ENCODE data around the gene NTM.
A peak's percentile ranks its signal among the peaks of the same experiment; 100 is the strongest.

Gene NTM

GRCh38 chr11:132226522-132226921 is 856.1 kb downstream of the NTM start:
- DNase-seq (ENCODE audit: low read depth in 2 of 2): no peak
- H3K4me3 ChIP-seq (replicated peaks in 1 of 2; ENCODE audit: low read depth in 2 of 2, low read length in 2 of 2): no peak overlapping the region
- TF ChIP-seq, protein P1, sequence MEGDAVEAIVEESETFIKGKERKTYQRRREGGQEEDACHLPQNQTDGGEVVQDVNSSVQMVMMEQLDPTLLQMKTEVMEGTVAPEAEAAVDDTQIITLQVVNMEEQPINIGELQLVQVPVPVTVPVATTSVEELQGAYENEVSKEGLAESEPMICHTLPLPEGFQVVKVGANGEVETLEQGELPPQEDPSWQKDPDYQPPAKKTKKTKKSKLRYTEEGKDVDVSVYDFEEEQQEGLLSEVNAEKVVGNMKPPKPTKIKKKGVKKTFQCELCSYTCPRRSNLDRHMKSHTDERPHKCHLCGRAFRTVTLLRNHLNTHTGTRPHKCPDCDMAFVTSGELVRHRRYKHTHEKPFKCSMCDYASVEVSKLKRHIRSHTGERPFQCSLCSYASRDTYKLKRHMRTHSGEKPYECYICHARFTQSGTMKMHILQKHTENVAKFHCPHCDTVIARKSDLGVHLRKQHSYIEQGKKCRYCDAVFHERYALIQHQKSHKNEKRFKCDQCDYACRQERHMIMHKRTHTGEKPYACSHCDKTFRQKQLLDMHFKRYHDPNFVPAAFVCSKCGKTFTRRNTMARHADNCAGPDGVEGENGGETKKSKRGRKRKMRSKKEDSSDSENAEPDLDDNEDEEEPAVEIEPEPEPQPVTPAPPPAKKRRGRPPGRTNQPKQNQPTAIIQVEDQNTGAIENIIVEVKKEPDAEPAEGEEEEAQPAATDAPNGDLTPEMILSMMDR (IDR thresholded peaks at IDR 0.05; ENCODE audit: low read depth, low read length): no peak

DNA sequence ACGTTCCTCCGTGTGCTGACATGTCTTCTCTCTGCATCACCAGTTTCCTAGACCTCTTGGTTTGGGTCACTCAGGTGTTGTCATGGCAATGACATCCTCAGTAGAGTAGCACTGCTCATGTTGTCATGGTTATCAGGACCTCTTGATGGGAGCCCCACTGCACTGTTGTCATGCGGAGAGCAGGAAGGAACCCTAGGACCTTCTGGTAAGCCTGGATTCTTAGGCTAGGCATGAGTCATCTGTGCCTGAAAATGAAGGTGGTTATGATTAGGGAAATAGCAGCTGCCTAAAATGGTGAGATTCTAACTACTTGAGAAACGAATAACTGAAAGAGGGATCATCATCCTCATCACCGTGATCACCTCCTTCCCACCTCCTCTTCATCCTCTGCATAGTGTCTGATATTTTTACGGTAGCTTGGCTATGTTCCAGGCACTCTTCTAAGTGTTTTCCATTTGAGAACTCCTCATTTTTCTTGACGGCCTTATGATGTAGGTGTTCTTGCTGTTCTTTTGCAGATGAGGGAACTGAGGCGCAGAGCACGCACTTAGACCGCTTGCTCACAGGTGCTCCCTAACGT is 858.4 kb downstream of the NTM start:
- TF ChIP-seq, protein P1 (IDR thresholded peaks at IDR 0.05; ENCODE audit: low read depth, low read length): no peak
- DNase-seq (ENCODE audit: low read depth in 2 of 2): peak in 1 of 2 donors; percentile 15
- no peak overlapping the region for H3K4me3 ChIP-seq (replicated peaks in 1 of 2; ENCODE audit: low read depth in 2 of 2, low read length in 2 of 2)

- TF ChIP-seq, protein P1 (IDR thresholded peaks at IDR 0.05; ENCODE audit: low read depth, low read length): no peak
- no peak for DNase-seq (ENCODE audit: low read depth in 2 of 2)
These were observed 861.4 kb downstream of the NTM start for GRCh38 chr11:132231656-132232347.

GRCh38 chr11:132234878-132235277 is 864.5 kb downstream of the NTM start:
- TF ChIP-seq, protein P1 (IDR thresholded peaks at IDR 0.05; ENCODE audit: low read depth, low read length): no peak
- no peak overlapping the region for H3K4me3 ChIP-seq (replicated peaks in 1 of 2; ENCODE audit: low read depth in 2 of 2, low read length in 2 of 2)
- peak; percentile 16 to 55 for DNase-seq (ENCODE audit: low read depth in 2 of 2)

More at GRCh38 chr11:132231656-132232347, 861.4 kb downstream of the NTM start:
- H3K4me3 ChIP-seq (replicated peaks in 1 of 2; ENCODE audit: low read depth in 2 of 2, low read length in 2 of 2): no peak overlapping the region

DNA sequence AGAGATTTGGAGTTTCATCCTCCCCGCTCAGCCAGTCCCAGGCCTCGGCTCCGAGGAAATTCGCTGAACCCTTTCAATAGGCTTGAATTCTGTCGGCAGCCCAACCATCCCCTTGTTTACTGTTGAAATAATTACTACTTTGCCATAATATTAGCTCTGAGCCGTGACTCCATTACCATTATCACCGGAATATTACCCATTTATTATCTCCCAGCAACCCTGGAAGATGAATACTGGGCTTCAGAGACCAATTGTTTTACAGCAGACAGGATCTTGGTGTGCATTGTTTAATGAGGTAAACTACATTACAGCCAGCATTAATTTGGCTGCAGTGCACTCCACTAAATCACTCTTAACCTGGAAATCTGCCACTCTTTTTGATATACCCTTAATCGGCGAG is 867.4 kb downstream of the NTM start:
- DNase-seq (ENCODE audit: low read depth in 2 of 2): no peak
- no peak overlapping the region for H3K4me3 ChIP-seq (replicated peaks in 1 of 2; ENCODE audit: low read depth in 2 of 2, low read length in 2 of 2)
- TF ChIP-seq, protein P1 (IDR thresholded peaks at IDR 0.05; ENCODE audit: low read depth, low read length): no peak

- TF ChIP-seq, protein P1 (IDR thresholded peaks at IDR 0.05; ENCODE audit: low read depth, low read length): no peak
- DNase-seq (ENCODE audit: low read depth in 2 of 2): no peak
These were observed 868.0 kb downstream of the NTM start for GRCh38 chr11:132238331-132238866.

More at GRCh38 chr11:132238331-132238866, 868.0 kb downstream of the NTM start:
- H3K4me3 ChIP-seq (replicated peaks in 1 of 2; ENCODE audit: low read depth in 2 of 2, low read length in 2 of 2): no peak overlapping the region
